HG03066 (cell line): ENCODE measurements around the gene PXK.
"Not testable (repeated sequence)": the region's sequence is repeated elsewhere in the genome, so short reads cannot be mapped to it uniquely, and the experiment has no call there.

Experiments
- ATAC-seq: cut with Tn5 transposase; IDR thresholded peaks from one replicate; pipeline ENCODE4 v1.9.1; 2021; ENCODE audit warnings: low read depth; ENCODE audit not compliant: unreplicated experiment

PXK gene

DNA sequence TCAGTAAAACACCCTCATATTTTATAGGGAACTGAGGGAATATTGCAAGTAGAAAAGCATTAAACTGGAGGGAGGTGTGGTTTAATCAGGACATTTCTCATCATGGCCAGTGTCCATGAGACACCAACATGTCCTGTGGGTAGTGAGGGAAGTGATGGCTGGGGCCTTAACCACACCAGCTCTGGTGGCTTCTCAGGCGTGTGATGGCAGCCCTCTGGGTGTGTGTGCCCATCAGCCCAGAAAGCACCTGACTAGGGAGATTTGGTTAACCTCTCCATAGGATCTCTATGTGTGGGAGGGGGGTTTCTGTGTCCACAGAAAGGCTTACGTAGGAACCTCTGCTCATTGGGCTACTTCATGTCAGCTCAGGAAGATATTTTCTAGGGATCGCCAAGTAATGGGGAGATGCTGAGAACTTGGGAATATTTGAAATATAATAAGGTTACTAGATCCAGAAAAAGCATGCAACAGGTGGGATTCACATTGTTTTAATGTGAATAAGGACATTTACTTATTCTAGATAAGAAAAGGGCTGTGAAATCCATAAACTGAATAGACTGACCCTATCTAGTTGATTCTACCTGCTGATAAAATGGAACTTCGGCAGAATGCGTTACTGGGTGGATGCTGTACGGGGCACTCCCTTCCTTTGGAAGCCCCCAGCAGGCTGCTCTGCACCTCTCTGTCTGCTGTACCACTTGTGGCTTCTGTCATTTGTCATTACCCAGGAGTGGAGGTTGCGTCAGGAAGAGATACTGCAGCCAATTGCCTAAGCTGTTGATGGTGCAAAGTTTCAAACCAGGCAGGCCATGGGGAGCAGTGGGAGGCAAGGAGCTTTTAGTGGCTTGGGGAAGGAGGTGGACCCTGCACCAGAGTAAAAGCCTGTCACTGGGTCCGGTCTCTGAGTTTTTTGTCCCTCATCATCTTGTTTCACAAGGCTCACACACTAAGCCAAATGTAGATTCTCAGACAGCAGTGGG is 79.4 kb downstream of the PXK start:
- ATAC-seq, result no peak

DNA sequence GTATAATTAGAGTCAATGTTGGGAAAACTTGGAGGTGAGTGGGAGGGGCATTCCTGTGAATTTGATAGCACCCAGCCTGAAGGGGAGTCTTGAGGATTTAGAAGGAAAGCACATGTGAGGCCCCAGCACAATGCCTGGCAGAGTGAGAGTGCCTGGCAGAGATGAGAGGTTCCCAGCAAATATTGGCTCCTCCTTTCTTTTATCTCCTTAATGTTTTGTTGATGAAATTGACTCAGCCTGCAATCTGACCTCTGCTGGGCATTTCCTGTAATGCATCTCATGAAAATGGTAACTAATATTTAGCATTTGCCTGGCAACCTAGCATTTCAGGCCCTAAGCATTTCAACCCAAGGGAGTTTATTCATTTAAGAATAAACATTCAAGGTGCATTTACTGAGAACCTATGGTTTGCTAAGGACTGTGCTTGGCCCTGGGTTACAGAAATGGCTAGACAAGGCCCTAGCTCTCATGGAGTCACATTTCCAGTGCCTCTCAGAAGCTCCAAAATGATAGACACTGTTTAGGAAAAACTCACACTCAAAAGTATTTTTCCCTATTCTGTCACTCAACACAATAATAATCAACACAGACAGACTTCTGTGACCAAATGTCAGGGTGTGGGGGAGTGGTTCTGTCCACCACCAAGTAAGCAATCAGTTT is 82.0 kb downstream of the PXK start:
- ATAC-seq, result no peak

DNA sequence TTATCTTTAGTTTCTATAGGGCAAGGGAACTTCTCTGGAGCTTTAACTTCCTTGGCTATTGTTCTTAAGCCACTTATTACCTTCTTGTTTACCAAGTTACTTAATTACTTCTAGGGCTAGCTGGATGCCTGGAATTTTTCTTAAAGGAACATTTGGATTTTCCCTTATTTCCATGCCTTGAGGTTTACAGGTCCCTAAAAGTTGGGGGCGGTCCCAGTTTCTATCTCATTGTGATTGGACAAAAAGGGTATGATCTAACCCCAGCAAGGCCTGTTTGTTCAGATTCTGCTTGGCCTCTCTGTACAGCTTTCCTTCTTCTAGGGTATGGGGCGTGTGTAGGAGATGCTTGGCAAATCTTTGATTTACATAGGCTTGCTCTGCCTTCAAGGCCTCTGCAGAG is 83.5 kb downstream of the PXK start:
- ATAC-seq, result no peak

DNA sequence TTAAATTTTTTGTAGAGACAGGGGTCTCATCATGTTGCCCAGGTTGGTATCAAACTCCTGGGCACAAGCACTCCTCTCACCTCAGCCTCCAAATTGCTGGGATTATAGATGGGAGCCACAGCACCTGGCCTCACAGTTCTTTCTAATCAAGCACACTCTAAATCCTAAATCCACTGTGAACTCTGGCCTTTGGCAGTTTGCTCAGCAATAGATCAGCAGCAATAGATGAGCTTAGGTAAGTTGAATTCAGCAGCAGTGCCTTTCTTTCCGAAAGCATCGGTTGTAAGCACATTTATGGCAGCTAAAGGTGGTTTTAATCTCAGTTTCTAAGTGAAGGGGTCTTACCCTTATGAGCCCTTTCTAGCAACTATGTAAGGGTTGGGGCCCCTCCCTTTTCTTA is 84.4 kb downstream of the PXK start:
- no peak for ATAC-seq

DNA sequence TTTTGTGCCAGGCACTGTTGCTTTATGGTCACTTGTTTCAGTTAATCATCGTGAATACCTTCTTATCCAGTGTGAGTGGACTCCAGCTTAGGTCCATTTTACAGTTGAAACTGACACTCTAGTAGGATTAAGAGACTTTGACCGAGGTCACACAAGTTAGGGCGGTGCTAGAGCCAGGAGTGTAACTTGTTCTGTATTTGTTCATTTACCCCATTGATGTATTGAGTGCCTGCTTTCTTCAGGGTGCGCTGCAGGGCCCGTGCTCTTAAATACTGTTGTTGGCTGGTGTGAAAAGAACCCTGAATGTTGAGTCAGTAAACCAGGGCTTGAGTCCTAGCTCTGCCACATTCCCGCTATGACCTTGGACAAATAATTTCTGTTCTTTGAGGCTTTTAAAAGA is 85.5 kb downstream of the PXK start:
- ATAC-seq, result no peak

DNA sequence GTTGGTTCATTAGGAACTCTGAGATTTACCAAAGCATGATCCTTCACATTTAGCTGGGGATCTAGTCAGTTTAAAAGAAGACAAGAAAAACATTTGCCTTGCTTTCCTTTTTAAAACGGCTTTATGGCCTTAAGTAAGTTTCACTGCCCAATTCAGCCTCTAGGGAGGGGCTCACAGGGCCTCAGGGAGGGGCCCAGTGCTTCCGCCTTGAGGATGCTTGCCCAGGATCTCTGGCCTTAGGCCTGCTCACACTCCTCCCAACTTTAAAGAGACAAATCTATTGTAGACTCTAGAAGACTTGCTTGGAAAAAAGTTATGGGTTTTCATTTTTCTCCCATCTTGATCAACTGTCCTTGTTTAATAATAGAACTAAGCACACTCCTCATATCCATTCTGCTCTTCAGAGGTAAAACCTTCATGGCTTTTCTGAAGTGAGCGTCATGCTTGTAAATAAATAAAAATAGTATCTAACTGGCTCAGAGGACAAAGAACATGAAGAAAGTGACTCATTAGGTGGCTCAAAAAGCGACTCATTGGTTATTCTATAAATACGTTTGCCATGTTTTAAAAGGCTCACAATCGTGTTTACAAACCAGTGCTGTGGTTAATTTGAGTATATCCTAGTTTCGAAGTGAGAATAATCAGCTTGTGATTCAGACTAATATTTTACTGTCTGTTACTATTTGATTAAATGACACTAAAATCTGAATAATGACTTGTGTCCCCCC is 87.3 kb downstream of the PXK start:
- ATAC-seq, result peak; percentile 65

DNA sequence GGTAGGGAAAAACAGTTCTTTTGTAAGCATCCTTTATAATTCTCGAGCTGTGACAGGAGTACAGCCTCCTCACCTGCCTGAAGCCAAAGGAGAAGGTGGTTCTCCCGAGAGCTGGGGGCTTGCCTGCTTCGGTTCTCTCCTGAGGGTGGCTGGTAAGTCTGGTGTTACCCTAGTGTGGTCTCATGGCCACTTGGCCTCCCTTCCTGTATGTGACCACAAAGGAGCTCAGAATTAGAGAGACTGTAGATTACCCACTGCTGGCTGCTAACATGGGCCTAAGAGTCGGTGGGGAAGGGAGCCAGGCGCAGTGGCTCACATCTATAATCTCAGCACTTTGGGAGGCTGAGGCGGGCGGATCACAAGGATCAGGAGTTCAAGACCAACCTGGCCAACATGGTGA is 88.3 kb downstream of the PXK start:
- ATAC-seq, result no peak

DNA sequence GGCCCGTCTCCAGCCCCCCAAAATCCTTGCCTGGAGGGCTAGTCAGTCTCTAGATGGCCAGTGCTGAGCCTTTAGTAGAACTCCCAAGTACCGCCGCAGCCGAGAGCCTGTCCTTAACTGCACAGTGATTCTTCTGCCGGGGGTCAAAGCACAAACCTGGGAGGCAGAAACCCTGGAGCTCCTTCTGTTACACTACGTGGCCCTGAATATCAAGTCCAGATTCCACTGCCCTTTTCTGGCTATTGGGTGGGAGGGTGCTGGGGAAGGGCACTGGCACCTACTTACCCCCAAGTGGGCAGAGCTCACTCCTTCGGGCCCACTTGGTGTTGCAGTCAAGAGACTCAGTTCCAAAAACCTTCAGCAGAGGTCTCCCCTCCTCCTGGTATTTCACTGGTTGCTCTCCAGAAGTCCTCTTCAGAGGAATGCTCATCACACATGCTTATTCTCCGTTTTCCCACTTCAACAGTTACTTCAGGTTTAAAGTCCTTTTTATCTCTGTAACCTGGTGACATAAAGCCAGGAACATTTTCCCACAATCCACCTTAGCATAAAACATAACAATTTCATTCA is 90.1 kb downstream of the PXK start:
- no peak for ATAC-seq

DNA sequence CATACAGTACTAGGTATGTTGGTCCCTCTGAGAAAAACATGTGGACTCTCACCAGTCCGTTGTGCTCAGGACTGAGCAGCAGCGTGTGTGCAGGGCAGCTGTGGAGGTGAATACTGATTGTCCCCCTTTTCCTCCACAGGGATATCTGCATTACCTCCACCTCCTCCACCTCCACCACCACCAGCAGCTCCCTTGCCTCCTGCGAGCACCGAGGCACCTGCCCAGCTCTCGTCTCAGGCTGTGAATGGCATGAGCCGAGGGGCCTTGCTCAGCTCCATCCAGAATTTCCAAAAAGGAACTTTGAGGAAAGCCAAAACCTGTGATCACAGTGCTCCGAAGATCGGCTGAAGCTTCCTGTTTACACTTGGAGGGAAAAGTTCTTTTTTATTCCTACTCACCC is 91.9 kb downstream of the PXK start:
- ATAC-seq, result no peak

DNA sequence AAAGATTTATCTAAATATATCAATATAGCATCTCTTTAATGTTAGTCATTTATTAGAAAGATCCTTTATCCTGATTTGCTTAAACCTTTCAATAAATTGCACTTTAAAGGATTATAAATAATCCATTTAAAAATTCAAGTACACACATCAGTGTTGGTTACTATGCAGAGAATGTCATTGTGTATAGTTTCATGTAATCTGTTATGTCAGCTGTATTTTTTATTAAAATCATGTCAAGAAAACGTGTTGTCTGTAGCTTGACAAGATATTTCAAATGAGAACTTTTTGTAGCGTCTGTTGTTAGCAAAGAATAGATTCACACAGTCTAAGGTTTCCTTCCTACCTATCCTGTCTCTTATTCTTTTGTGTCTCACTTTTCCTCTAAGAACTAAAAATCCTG is 93.1 kb downstream of the PXK start:
- no peak for ATAC-seq

DNA sequence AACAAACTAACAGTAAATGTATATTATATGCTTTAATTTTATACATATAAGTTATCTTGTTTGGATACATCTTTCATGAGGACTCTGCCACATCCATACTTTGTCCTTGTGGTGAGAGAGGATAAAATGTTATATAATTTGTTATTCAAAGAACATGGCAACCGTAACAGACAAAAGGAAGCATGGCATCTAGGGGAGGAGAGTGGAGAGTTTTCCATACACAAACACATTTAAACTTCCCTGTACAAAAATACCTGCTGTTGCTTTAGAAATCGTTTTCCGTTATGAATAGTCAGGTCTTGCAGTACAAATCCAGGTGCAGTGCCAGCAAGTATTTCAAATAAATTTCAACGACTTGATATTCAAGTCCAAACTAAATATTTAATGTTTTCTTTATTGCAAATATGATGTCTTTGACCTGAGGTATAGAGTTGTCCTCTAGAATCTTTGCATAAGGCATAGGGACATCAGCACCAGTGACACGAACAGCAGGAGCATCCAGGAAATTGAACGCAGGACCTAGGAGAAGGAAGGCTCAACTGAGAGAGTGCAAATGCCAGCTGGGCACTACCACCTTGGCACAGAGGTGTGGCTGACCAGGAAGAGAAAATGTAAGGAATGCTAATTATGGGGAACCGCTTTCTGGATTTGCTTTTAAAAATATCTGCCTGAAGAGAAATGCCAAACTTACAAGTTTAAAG is 95.1 kb downstream of the PXK start:
- ATAC-seq, result no peak

DNA sequence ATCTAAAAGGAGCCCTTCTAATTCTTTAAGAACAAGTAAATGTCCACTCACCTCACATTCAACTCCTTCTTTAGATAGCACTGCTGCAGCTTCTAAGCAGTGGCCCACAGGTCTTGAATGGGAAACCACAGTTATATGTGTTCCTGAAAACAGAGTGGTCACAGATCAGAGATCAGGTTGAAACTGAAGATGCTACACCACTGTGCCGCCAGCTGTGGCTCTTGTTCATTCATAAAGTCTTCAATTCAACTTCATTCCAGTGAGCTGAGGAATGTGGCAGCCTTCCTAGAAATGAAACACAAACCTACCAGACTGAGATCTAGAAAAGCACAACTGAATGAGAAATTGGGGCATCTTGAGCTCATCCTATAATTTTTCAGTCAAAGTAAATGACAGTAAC is 97.0 kb downstream of the PXK start:
- peak; percentile 58 for ATAC-seq

DNA sequence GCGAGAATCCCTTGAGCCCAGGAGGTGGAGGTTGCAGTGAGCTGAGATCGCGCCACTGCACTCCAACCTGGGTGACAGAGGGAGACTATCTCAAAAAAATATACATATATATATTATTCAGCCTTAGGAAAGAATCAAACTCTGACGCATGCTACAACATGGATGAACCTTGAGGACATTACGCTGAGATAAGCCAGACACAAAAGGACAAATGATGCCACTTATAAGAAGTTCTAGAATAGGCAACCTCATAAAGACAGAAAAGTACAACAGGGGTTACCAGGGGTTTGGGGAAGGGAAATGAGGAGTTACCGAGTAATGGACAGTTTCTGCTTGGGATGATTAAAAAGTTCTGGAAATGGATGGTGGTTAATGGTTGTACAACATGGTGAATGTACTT is 100.2 kb downstream of the PXK start:
- no peak for ATAC-seq

DNA sequence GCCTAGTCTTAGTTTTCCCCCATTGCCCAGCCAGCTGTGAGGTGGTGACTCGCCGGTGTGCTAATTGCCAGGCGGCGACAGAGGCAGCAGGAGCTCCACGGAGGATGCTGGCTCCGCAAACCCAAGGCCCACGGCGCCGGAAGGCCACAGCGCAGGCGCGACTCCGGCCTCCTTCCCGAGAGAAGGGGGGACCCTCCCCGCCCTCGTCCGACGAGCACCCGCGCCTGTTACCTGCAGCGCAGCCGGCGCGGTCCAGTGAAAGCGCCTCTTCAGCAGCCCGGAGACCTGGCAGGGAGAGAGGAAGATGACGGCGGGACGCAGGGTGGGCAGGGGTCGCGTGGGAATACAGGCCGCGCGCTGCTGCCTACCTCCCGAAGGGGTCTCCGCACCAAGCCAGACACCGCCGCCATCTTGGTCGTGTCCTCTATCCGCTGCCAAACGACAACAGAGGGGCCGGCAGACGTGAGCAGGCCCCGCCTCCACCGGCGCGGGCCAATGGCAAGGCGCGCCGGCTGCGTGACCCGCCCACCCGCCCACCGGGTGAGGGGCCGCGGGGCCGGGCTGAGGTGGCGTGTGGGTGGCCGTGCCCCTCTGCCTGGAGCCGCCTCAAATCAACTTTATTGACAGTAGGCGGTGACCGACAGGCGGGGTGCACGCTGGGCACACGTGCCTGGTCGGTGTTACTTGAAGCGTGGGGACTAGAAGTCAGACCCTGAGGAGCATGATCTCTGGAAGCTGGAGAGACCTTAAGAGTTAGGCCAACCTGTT is 100.9 kb downstream of the PXK start, which contains the start of gene PDHB:
TSS of gene PDHB (minus strand) at position 433 of the 768 bp plus-strand sequence. CDS start at position 410, 23 bp downstream.
- ATAC-seq, result peak; percentile 90

DNA sequence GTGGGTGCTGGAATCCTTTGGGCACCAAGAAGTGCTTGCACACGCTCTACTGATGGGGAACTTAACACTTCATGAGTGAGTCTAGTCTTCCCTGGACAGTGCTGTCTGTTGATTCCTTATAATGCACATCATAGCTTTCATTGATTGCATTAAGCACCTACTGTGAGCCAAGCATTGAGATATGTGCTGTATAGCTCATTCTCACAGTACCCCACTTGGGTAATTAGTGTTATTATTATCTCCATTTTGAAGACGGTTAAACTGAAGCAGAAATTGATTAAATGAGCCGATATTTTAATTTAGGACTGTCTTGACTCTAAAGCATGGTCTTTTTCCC is 101.4 kb downstream of the PXK start:
- no peak for ATAC-seq

DNA sequence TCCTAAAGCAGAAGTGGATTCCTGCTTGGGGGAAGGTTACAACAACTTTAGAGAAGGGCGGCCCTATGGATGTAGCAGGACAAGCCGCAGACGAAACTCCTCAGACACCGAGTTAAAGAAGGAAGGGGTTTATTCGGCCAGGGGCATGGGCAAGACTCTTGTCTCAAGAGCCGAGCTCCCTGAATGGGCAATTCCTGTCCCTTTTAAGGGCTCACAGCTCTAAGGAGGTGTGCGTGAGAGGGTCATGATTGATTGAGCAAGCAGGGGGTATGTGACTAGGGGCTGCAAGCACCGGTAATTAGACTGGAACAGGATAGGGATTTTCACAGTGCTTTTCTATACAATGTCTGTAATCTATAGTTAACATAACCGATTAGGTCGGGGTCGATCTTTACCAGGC is 101.8 kb downstream of the PXK start:
- ATAC-seq, result no peak

DNA sequence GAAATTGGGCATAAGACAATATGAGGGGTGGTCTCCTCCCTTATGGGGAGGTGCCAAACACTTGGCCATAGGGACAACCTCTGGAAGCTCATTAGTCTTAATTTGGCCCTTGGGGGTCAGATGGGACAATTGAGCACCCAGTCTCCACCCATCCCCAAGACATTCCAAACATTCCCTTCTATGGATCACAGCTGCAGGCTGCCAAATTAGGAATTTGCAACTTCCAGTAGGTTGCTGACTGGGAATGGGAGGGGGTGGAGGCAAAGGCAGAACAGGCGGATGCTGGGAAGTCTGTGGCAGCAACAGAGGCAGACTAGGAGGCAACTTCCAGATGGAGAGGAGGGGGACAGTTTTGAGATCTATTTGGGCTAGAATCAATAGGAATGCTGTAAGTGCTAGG is 102.3 kb downstream of the PXK start:
- ATAC-seq, result no peak

DNA sequence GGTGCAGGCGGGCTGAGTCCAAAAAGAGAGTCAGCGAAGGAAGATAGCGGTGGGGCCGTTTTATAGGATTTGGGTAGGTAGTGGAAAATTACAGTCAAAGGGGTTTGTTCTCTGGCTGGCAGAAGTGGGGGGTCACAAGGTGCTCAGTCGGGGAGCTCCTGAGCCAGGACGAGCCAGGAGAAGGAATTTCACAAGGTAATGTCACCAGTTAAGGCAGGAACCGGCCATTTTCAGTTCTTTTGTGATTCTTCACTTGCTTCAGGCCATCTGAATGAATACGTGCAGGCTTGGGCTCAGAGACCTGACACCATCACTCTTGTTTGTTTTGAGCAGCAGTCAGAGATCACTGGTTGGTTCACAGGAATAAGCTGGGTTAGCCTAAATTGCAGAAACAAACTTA is 104.6 kb downstream of the PXK start:
- ATAC-seq, result not testable (repeated sequence)

DNA sequence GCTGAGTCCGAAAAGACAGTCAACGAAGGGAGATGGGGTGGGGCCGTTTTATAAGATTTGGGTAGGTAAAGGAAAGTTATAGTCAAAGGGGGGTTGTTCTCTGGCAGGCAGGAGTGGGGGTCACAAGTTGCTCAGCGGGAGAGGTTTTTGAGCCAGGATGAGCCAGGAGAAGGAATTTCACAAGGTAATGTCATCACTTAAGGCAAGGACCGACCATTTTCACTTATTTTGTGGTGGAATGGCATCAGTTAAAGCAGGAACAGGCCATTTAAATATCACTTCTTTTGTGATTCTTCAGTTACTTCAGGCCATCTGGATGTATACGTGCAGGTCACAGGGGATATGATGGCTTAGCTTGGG is 108.3 kb downstream of the PXK start:
- not testable (repeated sequence) for ATAC-seq
